Mammary epithelial cell (primary cell): ENCODE data around the gene SH2D1B.

Source experiments
- CTCF ChIP-seq, 2 donors: IDR thresholded peaks in 1 of 2; conservative IDR thresholded peaks in 1 of 2; 2 replicates each; pipeline ENCODE4 v1.5.1; 2011 to 2012; ENCODE audit warnings: inconsistent platforms in 2 of 2, low read length in 2 of 2, mild to moderate bottlenecking in 2 of 2, control low read depth in 1 of 2, low read depth in 1 of 2; ENCODE audit not compliant: insufficient read depth in 1 of 2; ENCODE audit errors: extremely low read depth in 1 of 2
- EZH2 ChIP-seq: IDR thresholded peaks from 2 replicates; pipeline ENCODE4 v1.6.1; 2012; ENCODE audit warnings: low read length, inconsistent platforms, borderline replicate concordance

DNA sequence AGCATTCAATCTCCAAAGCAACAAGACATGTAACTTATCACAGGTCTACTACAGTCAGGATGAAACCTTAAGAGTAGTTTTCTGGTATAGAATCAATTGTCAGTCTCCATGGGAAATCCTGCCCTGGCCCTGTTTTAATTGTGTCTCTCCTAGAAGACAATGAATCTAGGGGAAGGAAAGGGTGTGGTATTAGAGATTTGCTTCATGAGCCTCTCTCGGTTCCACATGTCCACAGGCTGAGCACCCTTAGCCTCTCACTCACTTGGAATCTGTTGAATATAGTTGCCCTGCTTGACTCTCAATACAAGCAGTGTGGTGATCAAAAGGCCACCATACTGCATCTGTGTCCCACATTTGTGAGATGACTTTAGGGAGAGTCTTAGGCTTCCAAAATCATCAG lies 53.0 kb downstream of the SH2D1B start:
- TF ChIP-seq CTCF (conservative IDR thresholded peaks at IDR 0.05 in 1 of 2, IDR thresholded peaks at IDR 0.05 in 1 of 2; ENCODE audit: extremely low read depth in 1 of 2, insufficient read depth in 1 of 2, low read depth in 1 of 2, low read length in 2 of 2) (no peak), EZH2 (no peak)
